ENCODE results near the gene CEP128. TPM values are rescaled to one million over a fixed set of nuclear protein-coding genes. Genes with fewer than 3 reads are reported as not detected.

CEP128 gene
- total RNA-seq, 1 experiment from 2014 or later = 29.3 TPM

DNA sequence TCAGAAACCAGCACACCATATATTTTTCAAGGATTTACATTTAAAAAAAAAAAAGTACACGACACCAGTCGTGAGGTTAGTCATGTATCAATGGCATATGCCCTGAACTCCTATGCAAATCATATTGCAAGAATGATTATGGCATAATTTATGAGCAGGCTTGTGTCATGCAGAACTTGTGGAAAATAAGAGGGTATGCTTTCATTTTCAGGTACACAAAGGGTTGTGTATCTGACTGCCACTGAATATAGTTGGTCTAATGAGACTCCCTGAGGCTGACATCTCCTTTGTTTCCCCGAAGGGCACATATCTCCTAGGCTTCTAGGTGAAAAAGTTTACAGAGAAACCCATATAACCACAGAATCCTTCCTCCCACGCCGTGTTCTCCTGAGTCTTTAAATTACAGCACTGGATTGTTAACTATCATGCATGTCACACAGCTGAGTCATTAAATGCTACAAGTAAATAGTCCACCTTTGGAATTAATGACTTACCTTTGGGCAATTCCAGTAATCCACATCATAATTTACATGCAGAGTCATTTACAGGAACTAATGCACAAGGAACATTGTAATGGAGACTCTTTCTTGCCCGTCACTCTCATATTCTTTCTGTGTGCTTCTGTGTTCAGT lies 373.5 kb downstream of the CEP128 start:
- Histone ChIP-seq H3K9me3 (ENCODE audit: insufficient read depth, low read depth) (no peaks in the 10 kb centered on the region; the same call in 1 of the 2 replicates), H3K27ac (peak overlapping the region; percentile 62), H3K79me2 (ENCODE audit: low read depth) (no peaks in the 10 kb centered on the region), H3K4me2 (peak overlapping the region; percentile 62), H3K4me3 (no peak overlapping the region), H3K27me3 (ENCODE audit: insufficient read depth, low read depth) (no peaks in the 10 kb centered on the region), H2AFZ (peak overlapping the region; percentile 58; the same call in 1 of the 2 replicates), H3F3A (ENCODE audit: insufficient read depth, low read depth) (peaks cover 14% of the 10 kb centered on the region; the same call in 1 of the 2 replicates), H3K9me2 (ENCODE audit: insufficient read depth) (no peaks in the 10 kb centered on the region), H4K20me1 (ENCODE audit: insufficient read depth) (no peaks in the 10 kb centered on the region), H3K4me1 (replicated peaks; ENCODE audit: insufficient read depth) (peaks cover 30% of the 10 kb centered on the region), H3K36me3 (ENCODE audit: low read depth) (no peaks in the 10 kb centered on the region)
- intact Hi-C loops (cut with micrococcal nuclease; ENCODE audit: unreplicated experiment) = loop anchor here (2.0 to 10.0 kb wide), 6 partner anchors 17 to 483 kb away; partner anchors contain the start of gene DIO2
- peak; percentile 38 to 86 for DNase-seq
- no TSS peak for BruUV-seq (replicated peaks)
- TF ChIP-seq EZH2 (IDR thresholded peaks at IDR 0.05; ENCODE audit: low read depth) = no peak
- TF ChIP-seq, protein P1, sequence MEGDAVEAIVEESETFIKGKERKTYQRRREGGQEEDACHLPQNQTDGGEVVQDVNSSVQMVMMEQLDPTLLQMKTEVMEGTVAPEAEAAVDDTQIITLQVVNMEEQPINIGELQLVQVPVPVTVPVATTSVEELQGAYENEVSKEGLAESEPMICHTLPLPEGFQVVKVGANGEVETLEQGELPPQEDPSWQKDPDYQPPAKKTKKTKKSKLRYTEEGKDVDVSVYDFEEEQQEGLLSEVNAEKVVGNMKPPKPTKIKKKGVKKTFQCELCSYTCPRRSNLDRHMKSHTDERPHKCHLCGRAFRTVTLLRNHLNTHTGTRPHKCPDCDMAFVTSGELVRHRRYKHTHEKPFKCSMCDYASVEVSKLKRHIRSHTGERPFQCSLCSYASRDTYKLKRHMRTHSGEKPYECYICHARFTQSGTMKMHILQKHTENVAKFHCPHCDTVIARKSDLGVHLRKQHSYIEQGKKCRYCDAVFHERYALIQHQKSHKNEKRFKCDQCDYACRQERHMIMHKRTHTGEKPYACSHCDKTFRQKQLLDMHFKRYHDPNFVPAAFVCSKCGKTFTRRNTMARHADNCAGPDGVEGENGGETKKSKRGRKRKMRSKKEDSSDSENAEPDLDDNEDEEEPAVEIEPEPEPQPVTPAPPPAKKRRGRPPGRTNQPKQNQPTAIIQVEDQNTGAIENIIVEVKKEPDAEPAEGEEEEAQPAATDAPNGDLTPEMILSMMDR (conservative IDR thresholded peaks at IDR 0.05) = no peak
- CTCF ChIA-PET = no interaction called here
- POLR2A ChIA-PET (ENCODE audit: unreplicated experiment) = interaction anchor here (0.6 kb wide), 1 partner anchor 18 kb away, joined by 7 read pairs; no protein-coding TSS in a partner anchor

DNA sequence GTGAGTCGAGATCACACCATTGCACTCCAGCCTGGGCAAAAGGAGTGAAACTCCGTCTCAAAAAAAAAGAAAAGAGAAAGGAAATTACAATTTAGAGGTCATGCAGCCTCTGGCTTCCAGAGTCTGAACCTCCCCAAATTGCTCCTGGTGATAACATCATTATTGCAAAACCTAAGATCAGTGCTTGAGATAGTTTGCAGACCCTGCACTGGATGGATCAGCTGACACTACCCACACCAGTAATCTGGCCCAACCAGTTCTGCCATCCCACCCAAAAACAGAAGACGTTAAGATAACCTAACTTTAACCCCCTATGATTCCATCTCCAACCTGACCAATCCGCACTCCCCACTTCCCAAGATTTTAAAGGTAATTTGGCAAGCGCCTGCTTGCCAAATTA lies 376.5 kb downstream of the CEP128 start:
- TF ChIP-seq, protein P1 (conservative IDR thresholded peaks at IDR 0.05) = no peak
- no peak for TF ChIP-seq EZH2 (IDR thresholded peaks at IDR 0.05; ENCODE audit: low read depth)
- Histone ChIP-seq H3K79me2 (ENCODE audit: low read depth) (no peaks in the 10 kb centered on the region), H3K36me3 (ENCODE audit: low read depth) (no peaks in the 10 kb centered on the region), H4K20me1 (ENCODE audit: insufficient read depth) (no peaks in the 10 kb centered on the region), H3K4me1 (replicated peaks; ENCODE audit: insufficient read depth) (peaks cover 30% of the 10 kb centered on the region), H3K9me2 (ENCODE audit: insufficient read depth) (no peaks in the 10 kb centered on the region), H3K4me3 (no peak overlapping the region), H3F3A (ENCODE audit: insufficient read depth, low read depth) (peaks cover 14% of the 10 kb centered on the region; the same call in 1 of the 2 replicates), H3K27ac (no peak overlapping the region), H3K27me3 (ENCODE audit: insufficient read depth, low read depth) (no peaks in the 10 kb centered on the region), H3K9me3 (ENCODE audit: insufficient read depth, low read depth) (no peaks in the 10 kb centered on the region; the same call in 1 of the 2 replicates), H3K4me2 (no peak overlapping the region), H2AFZ (no peak overlapping the region)
- ChIA-PET POLR2A (ENCODE audit: unreplicated experiment) (no interaction called here), CTCF (no interaction called here)
- BruUV-seq (replicated peaks) = no TSS peak
- intact Hi-C loops (cut with micrococcal nuclease; ENCODE audit: unreplicated experiment) = loop anchor here (5.0 to 10.0 kb wide), 3 partner anchors 173 to 480 kb away; partner anchors contain the start of gene DIO2
- DNase-seq = no peak

DNA sequence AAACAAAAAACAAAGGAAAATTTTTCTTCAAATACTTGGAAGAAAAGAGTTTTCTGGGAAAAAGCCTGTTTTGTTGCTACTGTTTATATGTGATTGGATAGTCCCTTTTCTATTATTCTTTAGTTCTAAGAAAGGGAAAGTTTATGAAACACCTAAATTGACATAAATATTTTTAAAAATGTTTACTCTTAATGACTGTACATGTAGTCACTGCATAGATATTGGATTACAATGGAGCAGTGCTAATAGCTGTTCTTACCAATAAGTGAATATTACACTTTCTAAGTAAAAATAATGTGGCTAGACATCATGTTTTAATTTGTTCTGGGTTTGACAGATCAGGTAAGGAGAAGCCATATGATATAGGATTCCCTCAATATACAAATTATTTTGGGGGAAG lies 377.5 kb downstream of the CEP128 start:
- Histone ChIP-seq H2AFZ (no peak overlapping the region), H3K27ac (no peak overlapping the region), H3K9me3 (ENCODE audit: insufficient read depth, low read depth) (no peaks in the 10 kb centered on the region; the same call in 1 of the 2 replicates), H3K4me2 (no peak overlapping the region), H3K36me3 (ENCODE audit: low read depth) (no peaks in the 10 kb centered on the region), H3K27me3 (ENCODE audit: insufficient read depth, low read depth) (no peaks in the 10 kb centered on the region), H4K20me1 (ENCODE audit: insufficient read depth) (no peaks in the 10 kb centered on the region), H3K4me1 (replicated peaks; ENCODE audit: insufficient read depth) (peaks cover 30% of the 10 kb centered on the region), H3F3A (ENCODE audit: insufficient read depth, low read depth) (peaks cover 14% of the 10 kb centered on the region; the same call in 1 of the 2 replicates), H3K9me2 (ENCODE audit: insufficient read depth) (no peaks in the 10 kb centered on the region), H3K4me3 (no peak overlapping the region), H3K79me2 (ENCODE audit: low read depth) (no peaks in the 10 kb centered on the region)
- TF ChIP-seq EZH2 (IDR thresholded peaks at IDR 0.05; ENCODE audit: low read depth) = no peak
- TF ChIP-seq, protein P1 (conservative IDR thresholded peaks at IDR 0.05) = no peak
- DNase-seq = no peak
- BruUV-seq (replicated peaks) = no TSS peak
- CTCF ChIA-PET = no interaction called here
- POLR2A ChIA-PET (ENCODE audit: unreplicated experiment) = no interaction called here
- intact Hi-C loops (cut with micrococcal nuclease; ENCODE audit: unreplicated experiment) = loop anchor here (10.0 kb wide), 1 partner anchor 479 kb away; no protein-coding TSS in a partner anchor

Measured in PC-9 (cell line).